Breast epithelium (tissue), 4 donors: Measurements from ENCODE around the gene PLEKHF1. TPM values are rescaled to one million over a fixed set of nuclear protein-coding genes. Genes with fewer than 3 reads are reported as not detected.

Experiments
- DNase-seq, 2 donors: peaks; one replicate each; pipeline ENCODE4 v3.0.0-alpha.2; 2019; ENCODE audit warnings: low spot score in 2 of 2
- H3K27ac ChIP-seq, 2 donors: fragments of 200-600 bp; sonication (generic) in 1 of 2; one replicate each; pipeline ENCODE4 v1.5.1; 2016 to 2019; ENCODE audit warnings: mild to moderate bottlenecking in 1 of 2
- H3K27me3 ChIP-seq, 2 donors: fragments of 200-600 bp; sonication (generic) in 1 of 2; one replicate each; pipeline versions ENCODE4 v1.5.1 to v1.6.0; 2017 to 2019; ENCODE audit warnings: control low read depth in 1 of 2, mild to moderate bottlenecking in 1 of 2
- H3K36me3 ChIP-seq: fragments of 200-600 bp; one replicate; pipeline ENCODE4 v1.5.1; 2019
- H3K4me1 ChIP-seq, 2 donors: fragments of 200-600 bp; sonication (generic); one replicate each; pipeline ENCODE4 v1.5.1; 2016 to 2019; ENCODE audit warnings: control low read depth in 1 of 2
- H3K4me3 ChIP-seq, 3 donors: fragments of 200-600 bp; sonication (generic); 1 replicate in 2 of 3; 2 replicates in 1 of 3; pipeline ENCODE4 v1.5.1; 2016 to 2019; ENCODE audit warnings: mild to moderate bottlenecking in 3 of 3, moderate library complexity in 2 of 3
- H3K9me3 ChIP-seq, 2 donors: fragments of 200-600 bp; sonication (generic) in 1 of 2; one replicate each; pipeline ENCODE4 v1.5.1; 2016 to 2019; ENCODE audit warnings: control low read depth in 1 of 2
- POLR2A ChIP-seq: fragments of 450-650 bp; IDR thresholded peaks from one replicate; pipeline ENCODE4 v1.6.1; 2016; ENCODE audit warnings: antibody characterized with exemption, mild to moderate bottlenecking, moderate library complexity
- POLR2AphosphoS5 ChIP-seq, 3 donors: sonication (generic); formaldehyde crosslinking; IDR thresholded peaks; one replicate each; pipeline ENCODE4 v1.6.1; 2017; ENCODE audit warnings: antibody characterized with exemption in 3 of 3
- intact Hi-C: fragments of 100-400 bp; cut with DNase I; formaldehyde crosslinking; loops from one replicate; pipeline ENCODE4 v1.15.1; 2023; ENCODE audit warnings: low total_unique reads
- total RNA-seq, 3 donors: library from RNA; depleted of rRNA; stranded (reverse); fragments of >200 nt; gene quantifications; one replicate each; pipeline ENCODE4 v1.1.0, GENCODE V29; 2016
- TF ChIP-seq, protein P1 (sequence below), 3 donors: fragments of 450-650 bp; IDR thresholded peaks; one replicate each; pipeline ENCODE4 v1.5.1; 2016 to 2017; ENCODE audit warnings: antibody characterized with exemption in 3 of 3, mild to moderate bottlenecking in 3 of 3, moderate library complexity in 3 of 3

Gene PLEKHF1
- total RNA-seq, 3 donors from 2014 or later = 29.8 to 71.4 (median 58.7) TPM

DNA sequence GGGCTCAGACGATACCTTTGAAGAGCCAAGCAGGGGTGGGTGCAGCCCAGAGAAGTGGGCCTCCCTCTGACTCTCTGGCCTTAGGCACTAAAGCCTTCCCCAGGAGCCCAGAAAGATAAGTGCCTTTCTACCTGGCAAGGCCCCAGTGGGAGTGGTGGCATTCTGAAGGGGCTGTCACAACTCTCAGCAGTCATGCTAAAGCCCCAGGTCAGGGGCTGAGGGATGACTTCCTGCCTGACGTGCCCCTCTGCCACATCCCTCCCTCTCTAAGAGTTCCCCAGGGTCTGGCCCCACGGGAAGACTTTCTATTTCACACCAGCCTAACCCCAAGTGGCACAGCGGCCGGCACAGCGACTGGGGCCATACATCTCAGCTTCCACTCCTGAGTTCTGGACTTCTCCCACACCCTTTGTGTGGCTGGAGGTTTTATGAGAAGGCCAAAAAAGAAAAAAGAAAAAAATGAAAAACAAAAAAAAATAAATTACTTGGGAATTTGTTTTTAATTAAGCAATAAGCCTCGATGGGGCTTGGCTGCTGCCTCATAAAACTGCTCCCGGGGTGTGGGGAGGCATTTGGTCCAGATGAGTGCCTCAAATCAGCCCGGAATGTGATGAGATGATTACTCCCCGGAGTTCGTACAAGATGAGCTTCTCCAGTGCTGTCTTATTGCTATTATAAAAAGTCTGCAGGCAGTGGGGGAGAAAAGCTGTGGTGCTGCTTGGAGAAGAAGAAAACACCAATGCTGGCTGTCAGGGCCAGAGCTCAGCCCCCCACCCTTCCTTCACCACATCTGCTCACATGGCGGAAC, 28.5 kb upstream of the PLEKHF1 start:
- intact Hi-C loops = no loop called here
- no peak for DNase-seq
- Histone ChIP-seq H3K4me3 (no peak overlapping the region), H3K27ac (no peak overlapping the region), H3K4me1 (no peaks in the 10 kb centered on the region), H3K27me3 (no peaks in the 10 kb centered on the region), H3K9me3 (no peaks in the 10 kb centered on the region), H3K36me3 (no peaks in the 10 kb centered on the region)
- TF ChIP-seq POLR2AphosphoS5 (IDR thresholded peaks at IDR 0.05) = no peak
- TF ChIP-seq, protein P1, sequence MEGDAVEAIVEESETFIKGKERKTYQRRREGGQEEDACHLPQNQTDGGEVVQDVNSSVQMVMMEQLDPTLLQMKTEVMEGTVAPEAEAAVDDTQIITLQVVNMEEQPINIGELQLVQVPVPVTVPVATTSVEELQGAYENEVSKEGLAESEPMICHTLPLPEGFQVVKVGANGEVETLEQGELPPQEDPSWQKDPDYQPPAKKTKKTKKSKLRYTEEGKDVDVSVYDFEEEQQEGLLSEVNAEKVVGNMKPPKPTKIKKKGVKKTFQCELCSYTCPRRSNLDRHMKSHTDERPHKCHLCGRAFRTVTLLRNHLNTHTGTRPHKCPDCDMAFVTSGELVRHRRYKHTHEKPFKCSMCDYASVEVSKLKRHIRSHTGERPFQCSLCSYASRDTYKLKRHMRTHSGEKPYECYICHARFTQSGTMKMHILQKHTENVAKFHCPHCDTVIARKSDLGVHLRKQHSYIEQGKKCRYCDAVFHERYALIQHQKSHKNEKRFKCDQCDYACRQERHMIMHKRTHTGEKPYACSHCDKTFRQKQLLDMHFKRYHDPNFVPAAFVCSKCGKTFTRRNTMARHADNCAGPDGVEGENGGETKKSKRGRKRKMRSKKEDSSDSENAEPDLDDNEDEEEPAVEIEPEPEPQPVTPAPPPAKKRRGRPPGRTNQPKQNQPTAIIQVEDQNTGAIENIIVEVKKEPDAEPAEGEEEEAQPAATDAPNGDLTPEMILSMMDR (IDR thresholded peaks at IDR 0.05) = no peak
- TF ChIP-seq POLR2A = no peak

DNA sequence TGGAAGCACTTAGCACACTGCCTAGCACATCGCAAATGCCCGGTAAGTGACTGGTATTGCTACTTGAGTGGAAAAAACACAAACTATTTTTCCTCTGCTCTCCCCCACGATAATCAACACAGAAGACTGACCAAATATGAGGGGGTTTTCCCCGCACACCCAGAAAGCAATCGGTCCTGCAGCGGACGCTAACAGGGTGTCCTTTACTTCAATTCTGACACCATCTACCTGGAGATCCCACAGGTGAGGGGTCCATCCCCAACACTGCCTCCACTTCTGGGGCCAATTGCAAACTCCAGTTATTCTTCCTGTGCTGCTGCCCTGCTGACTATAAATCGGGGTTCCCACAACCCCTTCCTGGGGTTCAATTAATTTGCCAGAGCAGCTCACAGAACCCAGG, 26.2 kb upstream of the PLEKHF1 start:
- Histone ChIP-seq H3K4me1 (no peaks in the 10 kb centered on the region), H3K4me3 (no peak overlapping the region), H3K27me3 (no peaks in the 10 kb centered on the region), H3K27ac (no peak overlapping the region), H3K9me3 (no peaks in the 10 kb centered on the region), H3K36me3 (no peaks in the 10 kb centered on the region)
- no peak for TF ChIP-seq POLR2AphosphoS5 (IDR thresholded peaks at IDR 0.05)
- TF ChIP-seq, protein P1 (IDR thresholded peaks at IDR 0.05) = no peak
- TF ChIP-seq POLR2A = no peak
- intact Hi-C loops = no loop called here
- no peak for DNase-seq

DNA sequence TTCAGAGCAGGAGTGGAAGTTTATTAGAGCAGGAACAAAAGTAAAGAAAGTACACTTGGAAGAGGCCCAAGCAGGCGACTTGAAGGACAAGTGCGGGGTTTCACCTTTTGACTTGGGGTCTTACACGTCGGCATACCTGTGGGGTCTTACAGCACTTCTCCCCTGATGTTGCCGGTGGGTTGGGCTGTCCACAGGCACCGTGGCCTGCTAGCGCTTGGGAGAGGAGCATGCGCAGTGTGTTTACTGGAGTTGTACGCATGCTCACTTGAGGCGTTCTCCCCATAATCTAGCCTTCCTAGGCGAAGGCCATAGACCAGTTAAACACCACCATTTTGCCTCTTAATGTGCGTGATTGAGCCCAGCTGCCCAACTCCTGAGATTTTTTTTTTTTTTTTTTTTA, 25.0 kb upstream of the PLEKHF1 start:
- H3K4me3 ChIP-seq = no peak overlapping the region
- intact Hi-C loops = no loop called here

DNA sequence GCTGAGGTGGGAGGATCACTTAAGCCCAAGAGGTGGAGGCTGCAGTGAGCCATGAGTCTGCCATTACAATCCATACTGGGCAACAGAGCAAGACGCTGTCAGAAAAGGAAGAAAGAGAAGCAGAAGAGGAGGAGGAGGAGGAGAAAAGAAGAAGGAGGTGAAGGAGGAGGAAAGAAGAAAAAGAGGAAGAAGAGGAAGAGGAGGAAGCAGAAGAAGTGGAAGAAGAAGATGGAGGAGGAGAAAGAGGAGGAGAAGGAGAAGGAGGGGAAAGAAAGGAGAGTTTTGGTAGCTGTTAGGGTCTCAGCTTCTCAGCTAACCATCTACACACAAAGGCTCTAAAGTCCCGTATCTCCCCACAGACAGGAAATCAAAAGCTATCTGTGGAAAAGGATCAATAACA, 23.7 kb upstream of the PLEKHF1 start:
- Histone ChIP-seq H3K4me1 (peaks cover 0 to 12% of the 10 kb centered on the region in 2 donors), H3K9me3 (no peaks in the 10 kb centered on the region), H3K27ac (no peak overlapping the region), H3K36me3 (no peaks in the 10 kb centered on the region), H3K4me3 (no peak overlapping the region), H3K27me3 (no peaks in the 10 kb centered on the region)
- no peak for TF ChIP-seq POLR2A
- TF ChIP-seq POLR2AphosphoS5 (IDR thresholded peaks at IDR 0.05) = no peak
- TF ChIP-seq, protein P1 (IDR thresholded peaks at IDR 0.05) = no peak
- intact Hi-C loops = no loop called here
- no peak for DNase-seq

More for the DNA sequence above, 25.0 kb upstream of the PLEKHF1 start:
- no peak for DNase-seq
- H3K27ac ChIP-seq = no peak overlapping the region
- no peaks in the 10 kb centered on the region for H3K36me3 ChIP-seq
- no peaks in the 10 kb centered on the region for H3K27me3 ChIP-seq
- peaks cover 0 to 2% of the 10 kb centered on the region in 2 donors for H3K4me1 ChIP-seq
- TF ChIP-seq POLR2A = no peak
- TF ChIP-seq, protein P1 (IDR thresholded peaks at IDR 0.05) = no peak
- no peak for TF ChIP-seq POLR2AphosphoS5 (IDR thresholded peaks at IDR 0.05)
- no peaks in the 10 kb centered on the region for H3K9me3 ChIP-seq

DNA sequence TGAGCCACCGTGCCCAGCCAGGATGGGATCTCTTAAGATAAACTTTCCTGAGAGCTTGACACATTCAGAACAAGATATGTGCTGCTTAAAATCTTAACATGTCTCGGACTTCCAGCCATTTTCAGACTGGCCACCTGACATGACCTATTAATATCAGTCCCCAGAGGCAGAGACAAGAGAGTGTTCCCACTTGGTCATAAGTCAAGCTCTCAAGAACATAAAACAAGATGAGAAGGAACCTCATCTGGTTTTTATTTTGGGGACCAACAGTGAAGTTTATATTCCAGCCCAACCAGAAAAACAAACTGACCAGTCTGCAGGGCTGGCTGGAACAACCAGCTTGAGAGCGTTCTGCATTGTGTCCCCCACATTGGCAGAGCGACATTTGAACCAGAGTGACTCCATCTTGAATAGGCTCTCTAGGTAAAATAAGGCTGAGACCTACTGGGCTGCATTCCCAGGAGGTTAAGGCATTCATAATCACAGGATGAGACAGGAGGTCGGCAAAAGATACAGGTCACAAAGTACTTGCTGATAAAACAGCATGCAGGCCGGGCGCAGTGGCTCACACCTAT, 21.8 kb upstream of the PLEKHF1 start:
- H3K27me3 ChIP-seq = no peaks in the 10 kb centered on the region
- H3K4me1 ChIP-seq = peaks cover 0 to 12% of the 10 kb centered on the region in 2 donors
- H3K36me3 ChIP-seq = no peaks in the 10 kb centered on the region
- no peaks in the 10 kb centered on the region for H3K9me3 ChIP-seq
- H3K27ac ChIP-seq = no peak overlapping the region
- TF ChIP-seq POLR2AphosphoS5 (IDR thresholded peaks at IDR 0.05) = no peak
- no peak for TF ChIP-seq POLR2A
- TF ChIP-seq, protein P1 (IDR thresholded peaks at IDR 0.05) = no peak
- H3K4me3 ChIP-seq = no peak overlapping the region
- intact Hi-C loops = no loop called here
- DNase-seq = no peak
